CD8-positive, alpha-beta memory T cell (primary cell): ENCODE results near the gene SHISA2. TPM values are rescaled to one million over a fixed set of nuclear protein-coding genes. Genes with fewer than 3 reads are reported as not detected.

Experiments used
- CTCF ChIA-PET: fragments of 350-600 bp; sonication (Branson Sonifier 250); formaldehyde crosslinking; loops from one replicate; lab custom pipeline; 2021; ENCODE audit warnings: antibody characterized with exemption; lab: Charles Lee
- POLR2A ChIA-PET: fragments of 350-600 bp; sonication (Branson Sonifier 250); formaldehyde crosslinking; loops from one replicate; lab custom pipeline; 2021; ENCODE audit warnings: antibody characterized with exemption; lab: Charles Lee
- DNase-seq, 5 donors: peaks; one replicate each; pipeline versions ENCODE4 v3.0.0 to v3.0.0-alpha.2; 2020 to 2022; ENCODE audit warnings: mixed read lengths in 1 of 5
- H3K27ac ChIP-seq: one replicate; pipeline ENCODE4 v1.7.0; 2013; ENCODE audit warnings: low read depth, mild to moderate bottlenecking, low read length, moderate library complexity
- H3K27me3 ChIP-seq: 2 replicates; pipeline ENCODE4 v1.7.0; 2013; ENCODE audit warnings: low read length, mild to moderate bottlenecking; ENCODE audit not compliant: insufficient read depth, poor library complexity, severe bottlenecking
- H3K36me3 ChIP-seq: 2 replicates; pipeline ENCODE4 v1.7.0; 2013; ENCODE audit warnings: mild to moderate bottlenecking, low read length, moderate library complexity; ENCODE audit not compliant: insufficient read depth
- H3K4me1 ChIP-seq: 2 replicates; pipeline ENCODE4 v1.7.0; 2013; ENCODE audit warnings: mild to moderate bottlenecking, low read length, moderate library complexity; ENCODE audit not compliant: insufficient read depth
- H3K4me3 ChIP-seq: 2 replicates; pipeline ENCODE4 v1.7.0; 2013; ENCODE audit warnings: mild to moderate bottlenecking, low read length
- H3K9me3 ChIP-seq: 2 replicates; pipeline ENCODE4 v1.7.0; 2013; ENCODE audit warnings: mild to moderate bottlenecking, low read length
- H3K27ac Mint-ChIP-seq, 8 donors: one replicate each; pipeline ENCODE4 v1.8.0; 2020 to 2021; ENCODE audit warnings: mixed read lengths in 8 of 8, mild to moderate bottlenecking in 6 of 8, inconsistent platforms in 3 of 8, moderate library complexity in 3 of 8
- H3K27me3 Mint-ChIP-seq, 2 donors: one replicate each; pipeline ENCODE4 v1.8.0; 2020 to 2021; ENCODE audit warnings: mixed read lengths in 2 of 2, mild to moderate bottlenecking in 1 of 2, moderate library complexity in 1 of 2
- H3K36me3 Mint-ChIP-seq, 3 donors: one replicate each; pipeline ENCODE4 v1.8.0; 2020 to 2021; ENCODE audit warnings: mixed read lengths in 3 of 3, inconsistent platforms in 1 of 3, mild to moderate bottlenecking in 1 of 3
- H3K4me1 Mint-ChIP-seq, 3 donors: one replicate each; pipeline ENCODE4 v1.8.0; 2020 to 2021; ENCODE audit warnings: mixed read lengths in 3 of 3, inconsistent platforms in 1 of 3, mild to moderate bottlenecking in 1 of 3
- H3K4me3 Mint-ChIP-seq, 7 donors: one replicate each; pipeline ENCODE4 v1.8.0; 2020 to 2021; ENCODE audit warnings: mixed read lengths in 7 of 7, mild to moderate bottlenecking in 6 of 7, moderate library complexity in 4 of 7, inconsistent platforms in 2 of 7
- H3K9me3 Mint-ChIP-seq, 5 donors: one replicate each; pipeline ENCODE4 v1.8.0; 2020 to 2022; ENCODE audit warnings: mixed read lengths in 5 of 5, mild to moderate bottlenecking in 3 of 5, moderate library complexity in 2 of 5, inconsistent platforms in 1 of 5
- polyA plus RNA-seq: library from polyadenylated mRNA; unstranded; fragments of 300-500 nt; fragmentation: Illumina TruSeq; gene quantifications from one replicate; pipeline ENCODE4 v1.2.3, GENCODE V29; 2021
- total RNA-seq, 2 experiments: library from RNA; stranded (reverse); gene quantifications; one replicate each; pipeline ENCODE4 v1.2.3, GENCODE V29; 2021

Gene SHISA2
- total and polyA plus RNA-seq, 3 experiments from 2014 or later = 0.07 TPM; not detected in 2

- ChIA-PET CTCF (no interaction called here), POLR2A (no interaction called here)
- no peaks in the 10 kb centered on the region for H3K36me3 ChIP-seq
- Mint-ChIP-seq H3K27ac (no peak overlapping the region), H3K4me1 (peaks cover 7 to 22% (median 14%) of the 10 kb centered on the region in 3 donors), H3K9me3 (no peaks in the 10 kb centered on the region), H3K36me3 (no peaks in the 10 kb centered on the region), H3K27me3 (peaks cover 16 to 27% of the 10 kb centered on the region in 2 donors), H3K4me3 (no peak overlapping the region)
- no peak overlapping the region for H3K27ac ChIP-seq
- no peak for DNase-seq
- H3K4me3 ChIP-seq = no peak overlapping the region
- peaks cover 16% of the 10 kb centered on the region for H3K27me3 ChIP-seq
- H3K9me3 ChIP-seq = no peaks in the 10 kb centered on the region
- H3K4me1 ChIP-seq = peaks cover 15% of the 10 kb centered on the region
Measured at GRCh38 chr13:26046639-26047038, 5.2 kb downstream of the SHISA2 start.

- peaks cover 14 to 32% of the 10 kb centered on the region in 2 donors for H3K27me3 Mint-ChIP-seq
- ChIA-PET POLR2A (no interaction called here), CTCF (no interaction called here)
- H3K9me3 Mint-ChIP-seq = no peaks in the 10 kb centered on the region
- H3K4me1 Mint-ChIP-seq = peaks cover 7 to 22% (median 14%) of the 10 kb centered on the region in 3 donors
- no peaks in the 10 kb centered on the region for H3K36me3 Mint-ChIP-seq
- no peaks in the 10 kb centered on the region for H3K36me3 ChIP-seq
- peaks cover 12% of the 10 kb centered on the region for H3K4me1 ChIP-seq
- no peak overlapping the region for H3K4me3 ChIP-seq
- peaks cover 12% of the 10 kb centered on the region for H3K27me3 ChIP-seq
- no peak overlapping the region for H3K4me3 Mint-ChIP-seq
- H3K27ac ChIP-seq = no peak overlapping the region
- peak overlapping the region in 2 of 8 donors; percentile 5 to 74 for H3K27ac Mint-ChIP-seq
- no peaks in the 10 kb centered on the region for H3K9me3 ChIP-seq
- DNase-seq = peak in 1 of 5 donors; percentile 12
Measured at GRCh38 chr13:26045142-26045541, 6.7 kb downstream of the SHISA2 start.

- CTCF ChIA-PET = no interaction called here
- POLR2A ChIA-PET = no interaction called here
- no peak overlapping the region for H3K27ac Mint-ChIP-seq
Measured at GRCh38 chr13:26042785-26043184, 9.0 kb downstream of the SHISA2 start.

GRCh38 chr13:26041444-26041843, 10.4 kb downstream of the SHISA2 start:
- Mint-ChIP-seq H3K9me3 (peaks cover 0 to 2% (median 0%) of the 10 kb centered on the region in 5 donors), H3K27me3 (peaks cover 0 to 4% of the 10 kb centered on the region in 2 donors), H3K4me3 (no peak overlapping the region), H3K4me1 (peaks cover 4 to 11% (median 5%) of the 10 kb centered on the region in 3 donors), H3K36me3 (no peaks in the 10 kb centered on the region), H3K27ac (no peak overlapping the region)
- POLR2A ChIA-PET = no interaction called here
- no peak for DNase-seq
- Histone ChIP-seq H3K27me3 (no peaks in the 10 kb centered on the region), H3K4me3 (no peak overlapping the region), H3K27ac (no peak overlapping the region), H3K9me3 (no peaks in the 10 kb centered on the region), H3K36me3 (no peaks in the 10 kb centered on the region), H3K4me1 (peaks cover 7% of the 10 kb centered on the region)
- CTCF ChIA-PET = no interaction called here

More at GRCh38 chr13:26042785-26043184, 9.0 kb downstream of the SHISA2 start:
- H3K36me3 Mint-ChIP-seq = no peaks in the 10 kb centered on the region
- H3K9me3 Mint-ChIP-seq = no peaks in the 10 kb centered on the region
- Histone ChIP-seq H3K27ac (no peak overlapping the region), H3K4me3 (no peak overlapping the region), H3K27me3 (no peaks in the 10 kb centered on the region), H3K4me1 (peaks cover 7% of the 10 kb centered on the region), H3K9me3 (no peaks in the 10 kb centered on the region), H3K36me3 (no peaks in the 10 kb centered on the region)
- H3K4me3 Mint-ChIP-seq = no peak overlapping the region
- H3K27me3 Mint-ChIP-seq = peaks cover 0 to 15% of the 10 kb centered on the region in 2 donors
- no peak for DNase-seq
- peaks cover 4 to 11% (median 5%) of the 10 kb centered on the region in 3 donors for H3K4me1 Mint-ChIP-seq

GRCh38 chr13:26038931-26039475, 12.8 kb downstream of the SHISA2 start:
- Mint-ChIP-seq H3K4me3 (no peak overlapping the region), H3K36me3 (no peaks in the 10 kb centered on the region), H3K27ac (no peak overlapping the region), H3K4me1 (no peaks in the 10 kb centered on the region), H3K9me3 (peaks cover 0 to 5% (median 2%) of the 10 kb centered on the region in 5 donors), H3K27me3 (peaks cover 0 to 8% of the 10 kb centered on the region in 2 donors)
- H3K4me1 ChIP-seq = no peaks in the 10 kb centered on the region
- DNase-seq = no peak
- ChIA-PET POLR2A (no interaction called here), CTCF (no interaction called here)
- H3K27me3 ChIP-seq = no peaks in the 10 kb centered on the region
- H3K27ac ChIP-seq = no peak overlapping the region
- no peak overlapping the region for H3K4me3 ChIP-seq
- H3K9me3 ChIP-seq = no peaks in the 10 kb centered on the region
- H3K36me3 ChIP-seq = no peaks in the 10 kb centered on the region

GRCh38 chr13:26037302-26037701, 14.5 kb downstream of the SHISA2 start:
- no peaks in the 10 kb centered on the region for H3K9me3 ChIP-seq
- POLR2A ChIA-PET = no interaction called here
- Mint-ChIP-seq H3K36me3 (no peaks in the 10 kb centered on the region), H3K9me3 (peaks cover 0 to 5% (median 2%) of the 10 kb centered on the region in 5 donors), H3K27ac (no peak overlapping the region), H3K4me1 (no peaks in the 10 kb centered on the region), H3K27me3 (peaks cover 0 to 8% of the 10 kb centered on the region in 2 donors), H3K4me3 (no peak overlapping the region)
- CTCF ChIA-PET = interaction anchor here (0.9 kb wide), 1 partner anchor 10 kb away, joined by 3 read pairs; no protein-coding TSS in a partner anchor
- no peaks in the 10 kb centered on the region for H3K27me3 ChIP-seq
- no peaks in the 10 kb centered on the region for H3K36me3 ChIP-seq
- H3K4me3 ChIP-seq = no peak overlapping the region
- H3K27ac ChIP-seq = no peak overlapping the region
- DNase-seq = no peak
- H3K4me1 ChIP-seq = no peaks in the 10 kb centered on the region

- DNase-seq = no peak
- no peak overlapping the region for H3K4me3 Mint-ChIP-seq
Measured at GRCh38 chr13:26036383-26036782, 15.4 kb downstream of the SHISA2 start.

GRCh38 chr13:26034018-26034417, 17.8 kb downstream of the SHISA2 start:
- H3K27me3 ChIP-seq = no peaks in the 10 kb centered on the region
- Mint-ChIP-seq H3K4me1 (no peaks in the 10 kb centered on the region), H3K36me3 (no peaks in the 10 kb centered on the region), H3K9me3 (peaks cover 0 to 10% (median 7%) of the 10 kb centered on the region in 5 donors), H3K4me3 (no peak overlapping the region), H3K27ac (no peak overlapping the region), H3K27me3 (peaks cover 1 to 20% of the 10 kb centered on the region in 2 donors)
- H3K9me3 ChIP-seq = no peaks in the 10 kb centered on the region
- no peak overlapping the region for H3K4me3 ChIP-seq
- DNase-seq = no peak
- H3K27ac ChIP-seq = no peak overlapping the region
- CTCF ChIA-PET = no interaction called here
- H3K36me3 ChIP-seq = no peaks in the 10 kb centered on the region
- POLR2A ChIA-PET = no interaction called here
- H3K4me1 ChIP-seq = no peaks in the 10 kb centered on the region

More at GRCh38 chr13:26036383-26036782, 15.4 kb downstream of the SHISA2 start:
- H3K36me3 ChIP-seq = no peaks in the 10 kb centered on the region
- peaks cover 0 to 7% (median 5%) of the 10 kb centered on the region in 5 donors for H3K9me3 Mint-ChIP-seq
- H3K27ac ChIP-seq = no peak overlapping the region
- no peak overlapping the region for H3K27ac Mint-ChIP-seq
- no peak overlapping the region for H3K4me3 ChIP-seq
- H3K4me1 ChIP-seq = no peaks in the 10 kb centered on the region
- no peaks in the 10 kb centered on the region for H3K4me1 Mint-ChIP-seq
- no peaks in the 10 kb centered on the region for H3K36me3 Mint-ChIP-seq
- H3K9me3 ChIP-seq = no peaks in the 10 kb centered on the region
- no peaks in the 10 kb centered on the region for H3K27me3 ChIP-seq
- ChIA-PET CTCF (interaction anchor here (0.9 kb wide), 1 partner anchor 9 kb away, joined by 3 read pairs; no protein-coding TSS in a partner anchor), POLR2A (no interaction called here)
- peaks cover 1 to 12% of the 10 kb centered on the region in 2 donors for H3K27me3 Mint-ChIP-seq
